Measurements from ENCODE around the gene LRMDA. TPM values are rescaled to one million over a fixed set of nuclear protein-coding genes. Genes with fewer than 3 reads are reported as not detected.

The LRMDA gene
- total RNA-seq, 1 donor from 2014 or later: 0.96 TPM

DNA sequence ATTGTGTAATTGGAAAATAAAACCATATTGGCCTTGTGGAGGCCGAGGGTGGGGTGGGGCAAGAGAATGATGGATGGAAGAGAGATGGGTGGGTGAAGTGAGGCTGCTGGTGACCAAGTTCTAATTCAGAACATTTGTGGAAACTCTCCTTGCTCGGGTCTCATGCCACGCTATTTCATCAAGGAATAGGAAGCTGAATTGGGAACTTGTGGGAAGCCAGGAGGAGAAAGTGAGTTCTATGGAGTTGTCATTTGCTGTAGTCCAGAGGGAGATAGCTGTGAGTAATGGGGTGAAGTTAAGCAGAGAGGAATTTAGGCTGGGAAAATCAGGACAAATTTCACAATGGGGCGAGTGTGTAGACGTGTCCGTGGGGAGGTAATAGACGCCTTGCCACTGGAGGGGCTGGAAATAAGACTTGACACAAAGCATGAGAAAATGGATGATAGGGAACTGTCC lies 339.2 kb downstream of the LRMDA start:
- no peaks in the 10 kb centered on the region for H3K27me3 ChIP-seq
- no peak overlapping the region for H3K4me3 ChIP-seq
- no peak for DNase-seq (ENCODE audit: low spot score in 2 of 2)
- no peak overlapping the region for H3K27ac ChIP-seq
- no peak for TF ChIP-seq CTCF (IDR thresholded peaks at IDR 0.05)
- peaks cover 0 to 4% of the 10 kb centered on the region in 2 donors for H3K4me1 ChIP-seq
- H3K9me3 ChIP-seq: no peaks in the 10 kb centered on the region
- no peaks in the 10 kb centered on the region for H3K36me3 ChIP-seq
- intact Hi-C loops (cut with DNase I): no loop called here

GRCh38 chr10:75771606-75772005 lies 340.2 kb downstream of the LRMDA start:
- intact Hi-C loops (cut with DNase I): no loop called here
- H3K4me3 ChIP-seq: no peak overlapping the region
- H3K27me3 ChIP-seq: no peaks in the 10 kb centered on the region
- peak overlapping the region in 1 of 2 donors; percentile 8 for H3K27ac ChIP-seq
- no peaks in the 10 kb centered on the region for H3K9me3 ChIP-seq
- H3K36me3 ChIP-seq: no peaks in the 10 kb centered on the region
- TF ChIP-seq CTCF (IDR thresholded peaks at IDR 0.05): no peak
- DNase-seq (ENCODE audit: low spot score in 2 of 2): no peak
- H3K4me1 ChIP-seq: peaks cover 0 to 8% of the 10 kb centered on the region in 2 donors

DNA sequence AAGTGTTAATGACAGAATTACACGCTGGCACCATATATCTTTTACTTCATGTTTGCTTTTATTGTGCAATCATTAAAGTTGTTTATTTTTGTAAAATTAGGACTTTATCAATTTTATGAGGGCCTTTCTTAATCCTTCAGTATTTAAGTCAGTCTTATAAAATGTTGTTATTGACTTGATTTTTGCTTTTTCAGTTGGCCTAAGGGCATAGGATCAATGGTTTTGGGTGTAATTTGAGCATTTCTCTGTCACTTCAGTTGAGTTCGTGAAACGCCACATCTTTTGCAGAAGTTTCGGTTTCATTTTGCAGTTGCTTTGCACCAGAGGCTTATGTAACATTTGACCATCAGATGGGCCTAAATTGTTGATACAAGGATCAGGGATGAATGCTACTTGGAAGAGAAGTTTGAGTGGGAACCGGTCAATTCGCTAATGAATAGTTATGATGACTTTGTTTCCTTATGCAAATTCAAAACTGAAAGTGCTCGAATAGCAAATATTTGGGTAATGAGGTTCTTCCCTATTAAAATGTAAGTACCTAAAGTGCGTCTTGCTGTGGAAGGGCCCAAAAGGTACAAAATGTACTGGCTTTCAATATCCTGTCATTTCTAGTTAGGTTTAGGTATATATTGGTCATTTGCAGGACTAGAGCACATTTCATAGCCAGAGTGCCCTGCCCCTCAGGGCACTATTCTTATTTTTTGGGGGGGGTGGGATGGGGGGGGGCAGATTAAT lies 340.9 kb downstream of the LRMDA start:
- H3K4me1 ChIP-seq: peaks cover 0 to 15% of the 10 kb centered on the region in 2 donors
- no peaks in the 10 kb centered on the region for H3K9me3 ChIP-seq
- no peaks in the 10 kb centered on the region for H3K36me3 ChIP-seq
- intact Hi-C loops (cut with DNase I): no loop called here
- peak overlapping the region in 1 of 2 donors; percentile 35 for H3K4me3 ChIP-seq
- H3K27me3 ChIP-seq: no peaks in the 10 kb centered on the region
- H3K27ac ChIP-seq: no peak overlapping the region
- no peak for DNase-seq (ENCODE audit: low spot score in 2 of 2)
- TF ChIP-seq CTCF (IDR thresholded peaks at IDR 0.05): no peak

DNA sequence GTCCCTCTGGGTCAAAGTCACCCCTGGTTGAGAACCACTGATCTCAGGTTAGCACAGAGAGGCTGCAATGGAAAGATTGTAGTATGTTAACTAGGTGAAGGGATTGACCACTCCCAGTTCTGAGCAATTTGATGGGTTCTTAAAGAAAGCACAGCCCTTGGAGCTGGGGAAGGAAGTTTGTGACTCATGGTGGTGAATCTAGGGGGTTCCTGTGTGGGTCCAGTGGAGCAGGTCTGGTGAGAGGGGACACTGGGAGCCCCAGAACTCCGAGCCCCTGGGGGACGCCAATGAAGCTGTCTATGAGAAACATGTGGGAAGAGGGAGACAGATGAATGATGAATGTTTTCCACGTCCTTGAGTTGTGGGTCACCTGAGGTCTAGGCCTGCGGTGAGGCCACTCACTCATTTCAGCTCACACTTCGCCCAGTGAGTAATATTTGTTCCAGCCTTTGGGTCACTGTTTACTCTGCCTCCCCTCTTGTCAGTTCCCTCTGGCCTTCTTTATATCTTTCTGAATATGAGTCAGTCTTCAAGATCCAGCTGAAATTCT lies 341.9 kb downstream of the LRMDA start:
- TF ChIP-seq CTCF (IDR thresholded peaks at IDR 0.05): no peak
- Histone ChIP-seq H3K4me1 (peaks cover 0 to 24% of the 10 kb centered on the region in 2 donors), H3K9me3 (no peaks in the 10 kb centered on the region), H3K27ac (peak overlapping the region in 1 of 2 donors; percentile 48), H3K4me3 (no peak overlapping the region), H3K27me3 (no peaks in the 10 kb centered on the region), H3K36me3 (no peaks in the 10 kb centered on the region)
- DNase-seq (ENCODE audit: low spot score in 2 of 2): no peak
- intact Hi-C loops (cut with DNase I): no loop called here

DNA sequence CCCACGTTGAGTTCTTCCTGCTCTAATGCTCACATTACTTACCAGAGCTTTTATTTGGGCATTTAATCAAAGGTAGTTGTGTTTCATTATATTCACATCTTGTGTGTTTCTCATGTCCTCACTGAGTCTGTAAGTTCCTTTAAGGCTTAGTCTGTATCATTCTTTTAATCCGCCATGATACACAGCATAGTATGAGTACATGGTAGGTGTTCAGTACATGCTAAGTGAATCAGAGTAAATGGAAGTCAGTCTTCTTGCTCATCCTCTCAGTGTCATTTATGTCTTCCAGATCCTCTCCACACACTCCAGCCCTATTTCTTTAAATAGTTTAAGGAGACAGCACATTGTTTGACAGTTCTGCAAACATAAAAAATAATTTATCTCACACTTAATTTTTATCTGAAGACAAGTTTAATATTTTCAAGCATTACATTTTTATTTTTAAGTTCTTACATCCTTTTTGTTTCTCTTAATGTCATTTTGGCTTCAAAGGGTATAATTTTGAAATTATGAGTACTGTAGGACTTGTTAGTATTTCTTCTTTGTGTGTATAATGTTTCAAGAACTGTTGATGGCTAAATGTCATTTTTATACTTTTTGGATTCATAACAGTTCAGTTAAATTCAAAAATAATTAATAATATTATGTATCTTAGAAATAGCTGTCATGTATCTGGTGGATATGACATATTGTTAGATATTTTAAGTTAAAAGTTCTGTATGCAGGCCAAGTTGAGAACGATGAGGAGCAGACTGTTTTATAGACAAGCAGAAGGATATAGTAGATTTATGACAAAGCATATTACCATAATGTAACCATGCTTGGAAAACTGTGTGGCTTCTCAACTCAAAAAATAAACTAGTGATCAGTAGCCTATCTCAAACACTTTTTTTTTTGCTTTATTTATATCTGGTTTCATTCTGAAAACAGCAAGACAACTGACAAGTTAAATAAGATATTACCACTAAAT lies 342.7 kb downstream of the LRMDA start:
- Histone ChIP-seq H3K36me3 (no peaks in the 10 kb centered on the region), H3K9me3 (no peaks in the 10 kb centered on the region), H3K27ac (no peak overlapping the region), H3K4me1 (peaks cover 0 to 30% of the 10 kb centered on the region in 2 donors), H3K4me3 (no peak overlapping the region), H3K27me3 (no peaks in the 10 kb centered on the region)
- intact Hi-C loops (cut with DNase I): no loop called here
- TF ChIP-seq CTCF (IDR thresholded peaks at IDR 0.05): no peak
- no peak for DNase-seq (ENCODE audit: low spot score in 2 of 2)

Measured in ascending aorta (tissue), 2 donors.